ENCODE data around the gene SESN1. TPM values are rescaled to one million over a fixed set of nuclear protein-coding genes. Genes with fewer than 3 reads are reported as not detected.

SESN1 gene
- total and polyA plus RNA-seq, 9 of the 15 experiments (the other 6 are each of a cell fraction or from before 2014, with no cell fraction given), result 3.1 to 13.0 (median 7.4) TPM

DNA sequence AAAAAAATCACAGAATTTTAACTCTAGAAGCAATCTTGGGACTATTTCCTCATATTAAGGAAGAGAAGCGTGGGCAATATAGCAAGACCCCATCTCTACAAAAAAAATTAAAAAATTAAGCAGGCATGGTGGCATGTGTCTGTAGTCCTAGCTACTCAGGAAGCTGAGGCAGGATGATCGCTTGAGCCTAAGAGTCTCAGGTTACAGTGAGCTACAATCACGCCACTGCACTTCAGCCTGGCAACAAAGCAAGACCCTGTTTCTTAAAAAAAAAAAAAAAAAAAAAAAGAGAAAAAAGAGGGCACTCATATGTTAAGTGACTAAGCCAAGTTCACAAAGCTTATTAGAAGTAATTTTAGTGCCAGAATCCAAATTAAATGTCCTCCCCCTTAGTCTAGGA lies 100.8 kb downstream of the SESN1 start:
- TF ChIP-seq, protein P1, sequence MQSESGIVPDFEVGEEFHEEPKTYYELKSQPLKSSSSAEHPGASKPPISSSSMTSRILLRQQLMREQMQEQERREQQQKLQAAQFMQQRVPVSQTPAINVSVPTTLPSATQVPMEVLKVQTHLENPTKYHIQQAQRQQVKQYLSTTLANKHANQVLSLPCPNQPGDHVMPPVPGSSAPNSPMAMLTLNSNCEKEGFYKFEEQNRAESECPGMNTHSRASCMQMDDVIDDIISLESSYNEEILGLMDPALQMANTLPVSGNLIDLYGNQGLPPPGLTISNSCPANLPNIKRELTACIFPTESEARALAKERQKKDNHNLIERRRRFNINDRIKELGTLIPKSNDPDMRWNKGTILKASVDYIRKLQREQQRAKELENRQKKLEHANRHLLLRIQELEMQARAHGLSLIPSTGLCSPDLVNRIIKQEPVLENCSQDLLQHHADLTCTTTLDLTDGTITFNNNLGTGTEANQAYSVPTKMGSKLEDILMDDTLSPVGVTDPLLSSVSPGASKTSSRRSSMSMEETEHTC (IDR thresholded peaks at IDR 0.05), result no peak
- no peak for TF ChIP-seq JUNB (CRISPR knock-in tag; conservative IDR thresholded peaks at IDR 0.05)
- TF ChIP-seq ZC3H8 (IDR thresholded peaks at IDR 0.05), result no peak
- TF ChIP-seq, protein P2, sequence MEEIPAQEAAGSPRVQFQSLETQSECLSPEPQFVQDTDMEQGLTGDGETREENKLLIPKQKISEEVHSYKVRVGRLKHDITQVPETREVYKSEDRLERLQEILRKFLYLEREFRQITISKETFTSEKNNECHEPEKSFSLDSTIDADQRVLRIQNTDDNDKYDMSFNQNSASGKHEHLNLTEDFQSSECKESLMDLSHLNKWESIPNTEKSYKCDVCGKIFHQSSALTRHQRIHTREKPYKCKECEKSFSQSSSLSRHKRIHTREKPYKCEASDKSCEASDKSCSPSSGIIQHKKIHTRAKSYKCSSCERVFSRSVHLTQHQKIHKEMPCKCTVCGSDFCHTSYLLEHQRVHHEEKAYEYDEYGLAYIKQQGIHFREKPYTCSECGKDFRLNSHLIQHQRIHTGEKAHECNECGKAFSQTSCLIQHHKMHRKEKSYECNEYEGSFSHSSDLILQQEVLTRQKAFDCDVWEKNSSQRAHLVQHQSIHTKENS (CRISPR knock-in tag; IDR thresholded peaks at IDR 0.05), result no peak
- no peak for TF ChIP-seq KDM4B (IDR thresholded peaks at IDR 0.05; ENCODE audit: borderline replicate concordance in 2 of 2, low read depth in 1 of 2)
- no peak for TF ChIP-seq NCOR1 (IDR thresholded peaks at IDR 0.05)
- no peak for TF ChIP-seq ARHGAP35 (IDR thresholded peaks at IDR 0.05; ENCODE audit: partially characterized antibody)
- TF ChIP-seq GTF2A2 (tag; IDR thresholded peaks at IDR 0.05), result no peak
- TF ChIP-seq, protein P3, sequence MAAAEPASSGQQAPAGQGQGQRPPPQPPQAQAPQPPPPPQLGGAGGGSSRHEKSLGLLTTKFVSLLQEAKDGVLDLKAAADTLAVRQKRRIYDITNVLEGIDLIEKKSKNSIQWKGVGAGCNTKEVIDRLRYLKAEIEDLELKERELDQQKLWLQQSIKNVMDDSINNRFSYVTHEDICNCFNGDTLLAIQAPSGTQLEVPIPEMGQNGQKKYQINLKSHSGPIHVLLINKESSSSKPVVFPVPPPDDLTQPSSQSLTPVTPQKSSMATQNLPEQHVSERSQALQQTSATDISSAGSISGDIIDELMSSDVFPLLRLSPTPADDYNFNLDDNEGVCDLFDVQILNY (CRISPR knock-in tag; IDR thresholded peaks at IDR 0.05), result no peak
- TF ChIP-seq HNRNPUL1 (IDR thresholded peaks at IDR 0.05; ENCODE audit: low read length), result no peak
- TF ChIP-seq TAF7 (tag; IDR thresholded peaks at IDR 0.05), result no peak
- TF ChIP-seq ELF2 (CRISPR knock-in tag; IDR thresholded peaks at IDR 0.05), result no peak
- no peak for TF ChIP-seq HSF4 (CRISPR knock-in tag; IDR thresholded peaks at IDR 0.05; ENCODE audit: borderline replicate concordance)
- no peak for TF ChIP-seq NFE2 (IDR thresholded peaks at IDR 0.05; ENCODE audit: low read depth)
- TF ChIP-seq FOXJ2 (tag; IDR thresholded peaks at IDR 0.05), result no peak
- TF ChIP-seq, protein P4, sequence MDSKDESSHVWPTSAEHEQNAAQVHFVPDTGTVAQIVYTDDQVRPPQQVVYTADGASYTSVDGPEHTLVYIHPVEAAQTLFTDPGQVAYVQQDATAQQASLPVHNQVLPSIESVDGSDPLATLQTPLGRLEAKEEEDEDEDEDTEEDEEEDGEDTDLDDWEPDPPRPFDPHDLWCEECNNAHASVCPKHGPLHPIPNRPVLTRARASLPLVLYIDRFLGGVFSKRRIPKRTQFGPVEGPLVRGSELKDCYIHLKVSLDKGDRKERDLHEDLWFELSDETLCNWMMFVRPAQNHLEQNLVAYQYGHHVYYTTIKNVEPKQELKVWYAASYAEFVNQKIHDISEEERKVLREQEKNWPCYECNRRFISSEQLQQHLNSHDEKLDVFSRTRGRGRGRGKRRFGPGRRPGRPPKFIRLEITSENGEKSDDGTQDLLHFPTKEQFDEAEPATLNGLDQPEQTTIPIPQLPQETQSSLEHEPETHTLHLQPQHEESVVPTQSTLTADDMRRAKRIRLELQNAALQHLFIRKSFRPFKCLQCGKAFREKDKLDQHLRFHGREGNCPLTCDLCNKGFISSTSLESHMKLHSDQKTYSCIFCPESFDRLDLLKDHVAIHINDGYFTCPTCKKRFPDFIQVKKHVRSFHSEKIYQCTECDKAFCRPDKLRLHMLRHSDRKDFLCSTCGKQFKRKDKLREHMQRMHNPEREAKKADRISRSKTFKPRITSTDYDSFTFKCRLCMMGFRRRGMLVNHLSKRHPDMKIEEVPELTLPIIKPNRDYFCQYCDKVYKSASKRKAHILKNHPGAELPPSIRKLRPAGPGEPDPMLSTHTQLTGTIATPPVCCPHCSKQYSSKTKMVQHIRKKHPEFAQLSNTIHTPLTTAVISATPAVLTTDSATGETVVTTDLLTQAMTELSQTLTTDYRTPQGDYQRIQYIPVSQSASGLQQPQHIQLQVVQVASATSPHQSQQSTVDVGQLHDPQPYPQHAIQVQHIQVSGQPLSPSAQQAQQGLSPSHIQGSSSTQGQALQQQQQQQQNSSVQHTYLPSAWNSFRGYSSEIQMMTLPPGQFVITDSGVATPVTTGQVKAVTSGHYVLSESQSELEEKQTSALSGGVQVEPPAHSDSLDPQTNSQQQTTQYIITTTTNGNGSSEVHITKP (IDR thresholded peaks at IDR 0.05; ENCODE audit: partially characterized antibody), result no peak
- Histone ChIP-seq H4K20me1 (replicated peaks; ENCODE audit: control insufficient read depth, insufficient read depth, low read length) (no peaks in the 10 kb centered on the region), H3K9me1 (ENCODE audit: control insufficient read depth, insufficient read depth, low read length) (no peaks in the 10 kb centered on the region), H2AFZ (ENCODE audit: low read depth, low read length) (no peak overlapping the region), H3K36me3 (ENCODE audit: control insufficient read depth, insufficient read depth, low read length) (0 out of 3 replicates have a peak, but pooled peaks cover 5% of the 10 kb centered on the region), H3K79me2 (ENCODE audit: control insufficient read depth, insufficient read depth, low read length) (no peaks in the 10 kb centered on the region), H3K4me3 (no peak overlapping the region), H3K9me3 (replicated peaks; ENCODE audit: control insufficient read depth, insufficient read depth, low read depth, low read length) (no peaks in the 10 kb centered on the region), H3K9ac (ENCODE audit: insufficient read depth in 1 of 2, low read depth in 2 of 2, low read length in 2 of 2) (no peak overlapping the region), H3K4me2 (ENCODE audit: insufficient read depth, low read length) (no peak overlapping the region), H3K27ac (ENCODE audit: extremely low read depth, low read depth, low read length) (no peak overlapping the region), H3K27me3 (ENCODE audit: control insufficient read depth in 2 of 2, insufficient read depth in 2 of 2, low read length in 2 of 2) (no peaks in the 10 kb centered on the region), H3K4me1 (replicated peaks in 1 of 2; ENCODE audit: control insufficient read depth in 2 of 2, insufficient read depth in 2 of 2, low read length in 2 of 2) (no peaks in the 10 kb centered on the region)
- no TSS peak for BruUV-seq (replicated peaks)
- FAIRE-seq, result no peak
- ChIA-PET POLR2A (no interaction called here), CTCF (ENCODE audit: low intra/inter-chr PET ratio) (no interaction called here)
- DNase-seq (ENCODE audit: extremely low read depth in 1 of 4, low spot score in 3 of 4), result no peak
- in situ Hi-C loops (cut with MboI) (no loop called here), intact Hi-C loops (cut with micrococcal nuclease) (no loop called here)
- WGBS (ENCODE audit: insufficient coverage, low coverage, missing lambda C conversion rate), result 78% methylated on average over 3 of the region's 3 CpGs
- no peak for ATAC-seq
